ENCODE data around the gene UBL3.

UBL3 gene

DNA sequence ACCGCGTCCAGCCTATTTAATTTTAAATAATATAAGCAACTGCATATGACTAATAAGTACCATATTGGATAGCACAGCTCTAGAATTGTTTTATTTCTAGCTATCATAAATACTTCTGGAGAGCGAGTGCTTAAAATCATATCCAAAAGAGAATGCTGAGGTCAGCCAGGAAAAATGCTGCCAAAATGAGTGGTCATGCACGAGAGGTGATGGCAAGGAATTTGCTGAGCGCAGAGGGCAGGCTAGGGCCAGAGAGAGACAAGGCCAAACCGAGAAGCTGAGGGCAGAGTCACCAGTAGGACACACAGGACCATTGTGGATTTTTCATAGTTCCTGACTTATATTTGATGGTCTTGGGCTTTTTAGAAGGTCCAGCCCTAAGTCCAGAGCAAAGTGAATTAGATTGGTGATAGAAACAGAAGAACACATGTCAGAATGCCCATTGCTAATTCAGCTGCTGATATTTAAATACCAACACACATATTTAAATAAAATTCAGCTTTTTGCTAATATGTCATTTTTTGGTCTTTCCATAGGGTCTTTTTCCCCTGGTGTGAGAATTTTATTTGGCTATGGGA is 33.6 kb upstream of the UBL3 start:
- no peaks in the 10 kb centered on the region for H3K9me3 Mint-ChIP-seq
- DNase-seq: no peak
- H3K27ac Mint-ChIP-seq: no peak overlapping the region
- H3K27me3 Mint-ChIP-seq (ENCODE audit: low read depth, poor library complexity): no peaks in the 10 kb centered on the region
- no peaks in the 10 kb centered on the region for H3K36me3 Mint-ChIP-seq (ENCODE audit: low read depth)
- TF ChIP-seq, protein P1, sequence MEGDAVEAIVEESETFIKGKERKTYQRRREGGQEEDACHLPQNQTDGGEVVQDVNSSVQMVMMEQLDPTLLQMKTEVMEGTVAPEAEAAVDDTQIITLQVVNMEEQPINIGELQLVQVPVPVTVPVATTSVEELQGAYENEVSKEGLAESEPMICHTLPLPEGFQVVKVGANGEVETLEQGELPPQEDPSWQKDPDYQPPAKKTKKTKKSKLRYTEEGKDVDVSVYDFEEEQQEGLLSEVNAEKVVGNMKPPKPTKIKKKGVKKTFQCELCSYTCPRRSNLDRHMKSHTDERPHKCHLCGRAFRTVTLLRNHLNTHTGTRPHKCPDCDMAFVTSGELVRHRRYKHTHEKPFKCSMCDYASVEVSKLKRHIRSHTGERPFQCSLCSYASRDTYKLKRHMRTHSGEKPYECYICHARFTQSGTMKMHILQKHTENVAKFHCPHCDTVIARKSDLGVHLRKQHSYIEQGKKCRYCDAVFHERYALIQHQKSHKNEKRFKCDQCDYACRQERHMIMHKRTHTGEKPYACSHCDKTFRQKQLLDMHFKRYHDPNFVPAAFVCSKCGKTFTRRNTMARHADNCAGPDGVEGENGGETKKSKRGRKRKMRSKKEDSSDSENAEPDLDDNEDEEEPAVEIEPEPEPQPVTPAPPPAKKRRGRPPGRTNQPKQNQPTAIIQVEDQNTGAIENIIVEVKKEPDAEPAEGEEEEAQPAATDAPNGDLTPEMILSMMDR (IDR thresholded peaks at IDR 0.05): no peak
- H3K4me3 Mint-ChIP-seq: no peak overlapping the region
- peaks cover 42% of the 10 kb centered on the region for H3K4me1 Mint-ChIP-seq

DNA sequence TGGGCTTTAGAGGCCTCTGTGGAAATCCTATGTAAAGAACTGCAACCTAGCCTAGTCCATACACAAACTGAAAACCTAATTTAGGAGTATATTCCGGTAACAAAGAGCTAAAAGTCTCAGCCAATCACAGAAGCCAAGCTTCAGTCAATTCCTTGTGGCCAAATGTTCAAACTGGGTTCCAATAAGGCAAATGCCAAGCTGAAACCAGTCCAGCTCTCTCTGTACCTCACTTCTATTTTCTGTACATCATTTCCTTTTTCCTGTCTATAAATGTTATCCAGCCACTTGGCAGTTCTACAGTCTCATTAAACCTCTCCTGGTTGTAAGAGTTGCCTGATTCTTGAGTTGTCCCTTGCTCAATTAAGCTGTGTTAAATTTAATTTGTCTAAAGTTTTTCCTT is 31.7 kb upstream of the UBL3 start:
- DNase-seq: no peak
- H3K9me3 Mint-ChIP-seq: no peaks in the 10 kb centered on the region
- H3K36me3 Mint-ChIP-seq (ENCODE audit: low read depth): no peaks in the 10 kb centered on the region
- TF ChIP-seq, protein P1 (IDR thresholded peaks at IDR 0.05): no peak
- H3K4me1 Mint-ChIP-seq: peaks cover 36% of the 10 kb centered on the region
- no peak overlapping the region for H3K27ac Mint-ChIP-seq
- no peaks in the 10 kb centered on the region for H3K27me3 Mint-ChIP-seq (ENCODE audit: low read depth, poor library complexity)
- no peak overlapping the region for H3K4me3 Mint-ChIP-seq

DNA sequence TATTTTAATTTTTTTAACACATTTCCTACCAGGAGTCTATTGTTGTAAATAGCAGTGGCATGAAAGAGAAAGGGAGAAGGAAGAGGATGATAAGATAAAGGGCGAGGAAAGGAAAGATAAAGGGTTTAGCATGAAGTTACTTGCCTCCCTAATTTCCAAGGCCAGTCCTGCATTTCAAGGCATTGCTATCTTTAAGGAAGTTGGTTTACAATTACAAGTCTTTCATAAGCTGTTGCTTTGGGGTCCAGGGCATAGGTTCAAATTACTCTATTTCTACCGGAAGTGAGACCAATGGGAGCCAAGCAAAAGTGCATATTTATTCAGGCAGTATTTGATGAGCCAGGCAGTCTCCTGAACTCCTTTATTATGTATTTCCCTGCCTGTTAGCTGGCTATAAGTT is 27.7 kb upstream of the UBL3 start:
- Mint-ChIP-seq H3K27ac (no peak overlapping the region), H3K9me3 (no peaks in the 10 kb centered on the region), H3K4me1 (peaks cover 36% of the 10 kb centered on the region), H3K36me3 (ENCODE audit: low read depth) (no peaks in the 10 kb centered on the region), H3K27me3 (ENCODE audit: low read depth, poor library complexity) (no peaks in the 10 kb centered on the region), H3K4me3 (no peak overlapping the region)
- TF ChIP-seq, protein P1 (IDR thresholded peaks at IDR 0.05): no peak
- no peak for DNase-seq

DNA sequence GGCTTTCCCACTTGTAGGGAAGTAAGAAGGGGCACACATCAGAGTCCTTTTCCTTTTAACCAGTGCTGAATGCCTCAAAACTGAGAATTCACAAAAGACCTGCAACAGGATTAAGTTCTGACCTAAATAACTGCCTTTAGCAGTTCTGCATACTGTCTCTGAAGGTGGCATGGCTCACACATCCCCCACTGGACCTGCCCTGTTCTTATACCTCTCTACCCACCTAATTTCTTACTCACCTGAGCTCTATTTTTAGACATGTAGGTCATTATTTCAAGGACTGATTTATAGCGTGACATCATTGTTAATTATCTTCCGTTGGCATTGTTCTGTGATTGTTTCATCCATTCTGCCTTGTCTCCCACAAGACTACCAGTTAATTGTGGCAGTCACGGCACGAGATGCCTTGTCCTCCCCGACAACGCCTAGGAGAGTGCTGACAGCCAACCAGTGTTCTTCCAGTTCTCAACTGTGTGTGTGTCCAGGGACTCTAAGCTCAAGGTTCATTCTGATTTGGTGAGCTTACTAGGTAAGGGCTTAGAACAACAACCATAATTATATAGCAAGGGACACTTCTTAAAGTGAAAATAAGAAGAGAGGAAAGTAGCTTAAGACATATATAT is 27.1 kb upstream of the UBL3 start:
- Mint-ChIP-seq H3K27ac (no peak overlapping the region), H3K9me3 (no peaks in the 10 kb centered on the region), H3K4me1 (peaks cover 36% of the 10 kb centered on the region), H3K4me3 (no peak overlapping the region), H3K27me3 (ENCODE audit: low read depth, poor library complexity) (no peaks in the 10 kb centered on the region), H3K36me3 (ENCODE audit: low read depth) (no peaks in the 10 kb centered on the region)
- DNase-seq: no peak
- TF ChIP-seq, protein P1 (IDR thresholded peaks at IDR 0.05): no peak

DNA sequence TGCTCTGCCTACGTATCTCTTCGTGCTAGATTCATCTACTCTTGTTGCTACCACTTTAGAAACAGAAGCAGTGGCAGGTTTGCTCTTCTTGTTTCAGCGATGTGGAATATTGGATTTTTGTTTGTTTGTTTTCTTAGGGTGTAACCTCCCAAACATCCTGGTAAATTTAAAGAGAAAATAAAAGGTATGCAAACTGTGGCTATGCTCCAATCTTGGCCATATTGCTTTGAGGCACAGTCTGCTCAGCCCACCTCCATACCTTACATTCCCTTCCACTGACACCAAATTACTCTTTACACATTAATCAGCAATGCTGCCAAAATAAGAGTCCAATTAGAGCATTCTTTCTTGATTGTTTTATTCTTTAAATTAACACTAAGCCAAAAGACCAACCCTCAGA is 25.2 kb upstream of the UBL3 start:
- no peak overlapping the region for H3K4me3 Mint-ChIP-seq
- no peaks in the 10 kb centered on the region for H3K9me3 Mint-ChIP-seq
- no peaks in the 10 kb centered on the region for H3K27me3 Mint-ChIP-seq (ENCODE audit: low read depth, poor library complexity)
- peaks cover 36% of the 10 kb centered on the region for H3K4me1 Mint-ChIP-seq
- no peak for DNase-seq
- TF ChIP-seq, protein P1 (IDR thresholded peaks at IDR 0.05): no peak
- no peaks in the 10 kb centered on the region for H3K36me3 Mint-ChIP-seq (ENCODE audit: low read depth)
- peak overlapping the region; percentile 44 for H3K27ac Mint-ChIP-seq

DNA sequence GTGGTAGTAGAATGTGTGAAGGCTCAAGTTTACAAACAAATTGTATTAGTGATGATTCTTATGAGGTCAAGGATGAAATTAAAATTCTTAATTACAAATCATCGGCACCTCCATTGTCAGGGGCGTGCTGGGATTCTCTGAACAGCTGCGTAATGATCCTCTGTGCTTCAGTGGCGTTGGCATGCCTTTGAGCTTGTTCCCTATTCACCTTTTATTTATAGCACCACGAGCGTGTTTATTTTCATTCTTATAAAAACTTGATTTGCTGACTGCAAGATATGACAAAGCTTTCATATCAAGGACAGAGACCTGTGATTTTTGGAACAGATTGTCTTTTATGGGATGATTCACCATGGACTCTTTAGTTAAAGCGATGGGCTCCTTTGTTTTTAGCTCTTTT is 18.2 kb upstream of the UBL3 start:
- DNase-seq: no peak
- H3K27me3 Mint-ChIP-seq (ENCODE audit: low read depth, poor library complexity): peaks cover 7% of the 10 kb centered on the region
- no peaks in the 10 kb centered on the region for H3K36me3 Mint-ChIP-seq (ENCODE audit: low read depth)
- H3K9me3 Mint-ChIP-seq: no peaks in the 10 kb centered on the region
- H3K4me1 Mint-ChIP-seq: peaks cover 14% of the 10 kb centered on the region
- H3K4me3 Mint-ChIP-seq: no peak overlapping the region
- H3K27ac Mint-ChIP-seq: no peak overlapping the region
- TF ChIP-seq, protein P1 (IDR thresholded peaks at IDR 0.05): no peak
